Measurements from ENCODE around the gene TET2.

The TET2 gene

GRCh38 chr4:105236202-105236915, 89.7 kb downstream of the TET2 start:
- no peak for DNase-seq (ENCODE audit: low spot score)

DNA sequence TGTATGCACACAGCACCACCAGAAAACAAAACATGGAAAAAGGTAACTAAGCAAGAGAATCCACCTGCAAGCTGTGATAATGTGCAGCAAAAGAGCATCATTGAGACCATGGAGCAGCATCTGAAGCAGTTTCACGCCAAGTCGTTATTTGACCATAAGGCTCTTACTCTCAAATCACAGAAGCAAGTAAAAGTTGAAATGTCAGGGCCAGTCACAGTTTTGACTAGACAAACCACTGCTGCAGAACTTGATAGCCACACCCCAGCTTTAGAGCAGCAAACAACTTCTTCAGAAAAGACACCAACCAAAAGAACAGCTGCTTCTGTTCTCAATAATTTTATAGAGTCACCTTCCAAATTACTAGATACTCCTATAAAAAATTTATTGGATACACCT, 90.2 kb downstream of the TET2 start:
- DNase-seq (ENCODE audit: low spot score), result no peak

DNA sequence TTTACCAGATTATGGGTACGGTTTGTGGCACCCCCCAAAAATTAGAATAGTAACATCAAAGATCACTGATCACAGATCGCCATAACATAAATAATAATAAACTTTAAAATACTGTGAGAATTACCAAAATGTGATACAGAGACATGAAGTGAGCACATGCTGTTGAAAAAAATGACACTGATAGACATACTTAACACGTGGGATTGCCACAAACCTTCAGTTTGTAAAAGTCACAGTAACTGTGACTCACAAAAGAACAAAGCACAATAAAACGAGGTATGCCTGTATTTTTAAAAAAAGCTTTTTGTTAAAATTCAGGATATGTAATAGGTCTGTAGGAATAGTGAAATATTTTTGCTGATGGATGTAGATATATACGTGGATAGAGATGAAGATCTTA, 93.4 kb downstream of the TET2 start:
- no peak for DNase-seq (ENCODE audit: low spot score)

DNA sequence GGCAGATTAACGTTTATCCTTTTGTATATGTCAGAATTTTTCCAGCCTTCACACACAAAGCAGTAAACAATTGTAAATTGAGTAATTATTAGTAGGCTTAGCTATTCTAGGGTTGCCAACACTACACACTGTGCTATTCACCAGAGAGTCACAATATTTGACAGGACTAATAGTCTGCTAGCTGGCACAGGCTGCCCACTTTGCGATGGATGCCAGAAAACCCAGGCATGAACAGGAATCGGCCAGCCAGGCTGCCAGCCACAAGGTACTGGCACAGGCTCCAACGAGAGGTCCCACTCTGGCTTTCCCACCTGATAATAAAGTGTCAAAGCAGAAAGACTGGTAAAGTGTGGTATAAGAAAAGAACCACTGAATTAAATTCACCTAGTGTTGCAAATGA, 94.8 kb downstream of the TET2 start:
- no peak for DNase-seq (ENCODE audit: low spot score)

DNA sequence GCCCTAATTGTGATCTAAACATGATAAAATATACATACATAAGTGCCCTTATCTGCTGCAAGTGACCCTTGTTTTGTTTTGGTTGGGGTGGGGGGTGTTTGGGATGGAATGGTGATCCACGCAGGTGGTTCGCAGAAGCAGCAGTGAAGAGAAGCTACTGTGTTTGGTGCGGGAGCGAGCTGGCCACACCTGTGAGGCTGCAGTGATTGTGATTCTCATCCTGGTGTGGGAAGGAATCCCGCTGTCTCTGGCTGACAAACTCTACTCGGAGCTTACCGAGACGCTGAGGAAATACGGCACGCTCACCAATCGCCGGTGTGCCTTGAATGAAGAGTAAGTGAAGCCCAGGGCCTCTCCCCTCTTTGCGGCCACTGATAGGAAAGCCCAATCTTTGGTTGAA, 96.8 kb downstream of the TET2 start:
- no peak for DNase-seq (ENCODE audit: low spot score)

DNA sequence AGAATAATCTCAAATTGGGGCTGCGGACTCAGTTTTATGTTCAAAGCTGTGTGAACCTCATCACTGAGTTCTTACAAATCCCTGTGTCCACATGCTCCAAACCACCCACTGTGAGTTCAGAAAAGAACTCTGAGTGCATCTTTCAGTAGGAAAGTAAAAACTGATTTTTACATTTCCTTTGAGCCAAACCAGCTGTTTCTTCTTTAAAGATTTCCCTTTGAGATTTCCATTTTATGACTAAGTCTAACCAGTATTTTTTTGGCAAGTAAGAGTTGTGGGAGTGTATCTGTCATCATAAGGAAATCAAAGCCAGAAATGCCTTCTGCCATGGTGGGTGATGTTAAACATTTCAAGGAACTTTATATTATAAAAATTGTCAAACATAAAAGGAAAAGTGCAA, 100.0 kb downstream of the TET2 start:
- DNase-seq (ENCODE audit: low spot score), result no peak

DNA sequence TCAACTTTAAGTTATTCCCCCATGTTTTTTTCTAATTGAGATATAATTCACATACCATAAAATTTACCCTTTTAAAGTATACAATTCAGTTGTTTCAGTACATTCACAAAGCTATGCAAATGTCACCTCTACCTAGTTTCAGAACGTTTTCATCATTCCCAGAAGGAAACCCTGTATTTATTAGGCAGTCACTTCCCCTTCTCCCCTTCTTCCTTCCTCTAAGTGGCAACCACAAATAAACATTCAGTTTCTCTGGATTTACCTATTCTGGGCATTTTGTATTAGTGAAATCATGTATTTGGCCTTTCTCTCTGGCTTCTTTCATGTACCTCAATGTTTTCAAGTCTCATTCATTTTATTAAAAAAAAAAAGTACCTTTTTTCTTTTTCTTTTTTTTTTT, 101.9 kb downstream of the TET2 start:
- no peak for DNase-seq (ENCODE audit: low spot score)

- DNase-seq (ENCODE audit: low spot score), result peak; percentile 2
Measured at GRCh38 chr4:105257817-105258495, 111.3 kb downstream of the TET2 start.

GRCh38 chr4:105265689-105266088, 119.0 kb downstream of the TET2 start:
- no peak for DNase-seq (ENCODE audit: low spot score)

- DNase-seq (ENCODE audit: low spot score), result no peak
Measured at GRCh38 chr4:105267280-105267679, 120.6 kb downstream of the TET2 start.

DNA sequence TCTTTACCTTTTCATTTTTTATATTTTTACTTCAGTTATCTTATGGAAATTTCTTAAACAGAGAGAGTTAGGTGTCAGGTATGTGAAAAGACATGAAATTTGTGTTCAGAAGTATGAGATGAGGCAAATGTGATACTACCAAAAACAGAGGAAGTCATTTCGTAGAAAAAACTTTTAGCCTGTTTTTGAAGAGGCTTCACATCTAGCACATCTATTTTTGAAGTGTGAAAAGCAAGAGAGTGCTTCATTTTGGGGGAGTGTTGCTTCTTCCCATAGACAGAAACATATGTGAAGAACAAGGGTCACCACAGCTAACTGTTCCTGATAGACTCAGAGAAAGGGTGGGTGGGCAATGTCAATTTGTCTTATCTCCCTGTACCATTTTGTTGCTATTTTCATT, 125.3 kb downstream of the TET2 start:
- DNase-seq (ENCODE audit: low spot score), result no peak

- no peak for DNase-seq (ENCODE audit: low spot score)
Measured at GRCh38 chr4:105273230-105273629, 126.6 kb downstream of the TET2 start.

- DNase-seq (ENCODE audit: low spot score), result no peak
Measured at GRCh38 chr4:105274090-105274489, 127.4 kb downstream of the TET2 start.

- DNase-seq (ENCODE audit: low spot score), result no peak
Measured at GRCh38 chr4:105274504-105274903, 127.8 kb downstream of the TET2 start.

GRCh38 chr4:105276361-105277104, 129.9 kb downstream of the TET2 start:
- no peak for DNase-seq (ENCODE audit: low spot score)

- DNase-seq (ENCODE audit: low spot score), result no peak
Measured at GRCh38 chr4:105277702-105278101, 131.0 kb downstream of the TET2 start.

- no peak for DNase-seq (ENCODE audit: low spot score)
Measured at GRCh38 chr4:105279314-105279713, 132.6 kb downstream of the TET2 start.

DNA sequence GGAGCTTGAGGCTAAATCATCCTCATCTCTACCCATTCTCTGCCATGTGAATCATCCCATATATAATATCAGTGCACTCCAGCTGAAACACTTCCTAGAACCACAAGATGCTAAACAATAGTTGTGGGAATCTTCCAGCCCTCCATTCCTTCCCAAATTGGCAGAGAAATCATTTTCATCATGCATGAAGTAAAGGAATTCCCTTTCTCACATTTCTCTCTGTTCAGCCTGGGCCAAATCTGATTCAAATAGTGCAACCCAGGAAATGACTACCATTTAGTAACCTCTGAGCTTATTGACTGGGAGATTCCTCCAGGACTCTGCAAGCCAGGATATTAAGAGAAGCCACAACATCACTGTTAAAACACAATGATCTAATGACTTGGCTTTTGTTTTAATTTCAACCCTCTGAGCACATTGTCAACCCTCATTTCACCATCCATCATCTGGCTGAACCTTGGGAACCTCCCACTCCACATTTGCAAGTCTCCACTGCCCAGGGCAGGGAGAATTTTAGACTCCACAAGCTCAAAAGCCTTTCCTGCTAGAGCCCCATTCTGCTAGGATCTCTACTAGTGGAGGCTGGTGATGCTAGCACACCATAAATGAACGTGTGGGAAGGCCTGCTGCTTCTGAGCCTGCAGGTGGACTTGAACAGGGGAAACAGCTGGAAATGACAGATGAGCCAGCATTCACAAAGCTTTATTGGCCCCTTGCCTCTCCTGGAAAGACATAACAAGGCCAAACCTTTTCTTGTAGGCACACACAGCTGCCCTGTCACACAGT, 133.9 kb downstream of the TET2 start:
- no peak for DNase-seq (ENCODE audit: low spot score)

DNA sequence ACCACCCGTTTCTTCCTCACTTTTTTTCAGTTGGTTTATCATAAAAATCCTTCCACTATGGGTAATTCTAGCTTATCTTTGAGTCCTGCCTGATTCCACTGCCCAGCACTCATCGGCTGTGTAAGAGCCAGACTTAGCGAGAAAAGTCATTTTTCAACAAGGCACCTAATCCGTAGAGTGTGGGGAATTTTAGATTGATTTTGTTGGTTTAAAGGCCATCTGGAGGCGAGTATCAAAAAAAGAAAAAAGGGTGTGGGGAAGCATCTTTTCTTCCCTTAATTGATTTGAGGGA, 134.4 kb downstream of the TET2 start:
- DNase-seq (ENCODE audit: low spot score), result no peak

- no peak for DNase-seq (ENCODE audit: low spot score)
Measured at GRCh38 chr4:105282489-105282888, 135.8 kb downstream of the TET2 start.

DNA sequence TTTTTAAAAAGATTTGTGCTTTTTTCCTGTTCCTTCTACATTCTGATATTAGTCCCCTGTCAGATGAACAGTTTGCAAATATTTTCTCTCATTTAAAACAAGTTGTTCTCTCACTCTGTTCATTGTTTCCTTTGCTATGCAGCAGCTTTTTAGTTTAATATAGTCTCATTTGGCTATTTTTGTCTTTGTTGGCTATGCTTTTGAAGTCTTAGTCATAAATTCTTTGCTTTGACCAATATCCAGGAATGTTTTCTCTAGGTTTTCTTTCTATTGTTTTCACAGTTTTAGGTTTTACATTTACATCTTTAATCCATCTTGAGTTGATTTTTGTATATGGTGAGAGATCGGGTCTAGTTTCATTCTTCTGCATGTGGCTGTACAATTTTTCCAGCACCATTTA, 136.8 kb downstream of the TET2 start:
- DNase-seq (ENCODE audit: low spot score), result no peak

DNA sequence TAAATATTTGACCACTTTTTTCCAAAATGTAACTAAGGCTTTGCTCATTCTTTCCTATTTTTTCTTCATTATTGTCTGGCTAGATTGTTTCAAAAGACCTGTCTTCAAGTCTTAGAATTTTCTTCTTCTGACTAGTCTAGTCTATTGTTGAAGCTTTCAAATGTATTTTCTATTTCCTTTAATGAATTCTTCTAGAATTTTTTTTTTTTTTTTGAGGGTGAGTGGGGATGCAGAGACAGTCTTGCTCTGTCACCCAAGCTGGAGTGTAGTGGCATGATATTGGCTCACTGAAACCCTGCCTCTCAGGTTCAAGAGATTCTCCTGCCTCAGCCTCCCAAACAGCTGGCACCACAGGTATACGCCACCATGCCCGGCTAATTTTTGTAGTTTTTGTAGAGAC, 141.4 kb downstream of the TET2 start:
- DNase-seq (ENCODE audit: low spot score), result no peak

GRCh38 chr4:105291925-105292324, 145.2 kb downstream of the TET2 start:
- DNase-seq (ENCODE audit: low spot score), result peak; percentile 19
